Neural cell (in vitro differentiated cells): ENCODE measurements around the gene ANKRD65. TPM values are rescaled to one million over a fixed set of nuclear protein-coding genes. Genes with fewer than 3 reads are reported as not detected.
"Not testable (repeated sequence)": the region's sequence is repeated elsewhere in the genome, so short reads cannot be mapped to it uniquely, and the experiment has no call there.

Source experiments
- H2AFZ ChIP-seq: fragments of 200-600, 300-800 bp; sonication (generic), shearing (Covaris generic); 2 replicates; pipeline ENCODE4 v1.6.0; 2014; ENCODE audit warnings: low read depth, mild to moderate bottlenecking, antibody characterized with exemption, low read length, moderate library complexity
- H3F3A ChIP-seq: fragments of 200-600 bp; shearing (Covaris generic); 2 replicates; pipeline ENCODE4 v1.6.1; 2016; ENCODE audit warnings: mild to moderate bottlenecking, moderate library complexity, mixed read lengths, antibody characterized with exemption, low read length; ENCODE audit not compliant: insufficient read depth, poor library complexity, severe bottlenecking
- H3K27ac ChIP-seq: fragments of 200-600, 300-800 bp; sonication (generic), shearing (Covaris generic); 2 replicates; pipeline ENCODE4 v1.5.1; 2014; ENCODE audit warnings: mild to moderate bottlenecking, low read length, moderate library complexity
- H3K27me3 ChIP-seq: fragments of 300-800, 200-600 bp; sonication (generic), shearing (Covaris generic); 2 replicates; pipeline ENCODE4 v1.6.0; 2014; ENCODE audit warnings: mild to moderate bottlenecking, low read depth, low read length, moderate library complexity; ENCODE audit not compliant: insufficient read depth
- H3K36me3 ChIP-seq: fragments of 300-800, 200-600 bp; sonication (generic), shearing (Covaris generic); 2 replicates; pipeline ENCODE4 v1.5.1; 2014; ENCODE audit warnings: mild to moderate bottlenecking, antibody characterized with exemption, low read length, moderate library complexity; ENCODE audit not compliant: insufficient read depth
- H3K4me2 ChIP-seq: fragments of 300-800, 200-600 bp; sonication (generic), shearing (Covaris generic); 2 replicates; pipeline ENCODE4 v1.6.0; 2014; ENCODE audit warnings: mild to moderate bottlenecking, low read length
- H3K4me3 ChIP-seq: fragments of 300-800, 200-600 bp; sonication (generic), shearing (Covaris generic); 2 replicates; pipeline ENCODE4 v1.5.1; 2014; ENCODE audit warnings: mild to moderate bottlenecking, low read length, moderate library complexity
- H3K79me2 ChIP-seq: fragments of 200-600 bp; shearing (Covaris generic); replicated peaks from 2 replicates; pipeline ENCODE4 v1.6.0; 2014; ENCODE audit warnings: mild to moderate bottlenecking, low read length, moderate library complexity; ENCODE audit not compliant: insufficient read depth
- H3K9ac ChIP-seq: fragments of 300-800, 200-600 bp; sonication (generic), shearing (Covaris generic); 2 replicates; pipeline ENCODE4 v1.6.1; 2016; ENCODE audit warnings: mild to moderate bottlenecking, low read length, mixed read lengths
- H3K9me2 ChIP-seq: fragments of 200-600 bp; shearing (Covaris generic); 2 replicates; pipeline ENCODE4 v1.6.1; 2016; ENCODE audit warnings: mild to moderate bottlenecking, low read length, mixed read lengths; ENCODE audit not compliant: insufficient read depth
- H3K9me3 ChIP-seq: fragments of 200-600, 300-800 bp; sonication (generic), shearing (Covaris generic); 2 replicates; pipeline ENCODE4 v1.6.1; 2016; ENCODE audit warnings: mild to moderate bottlenecking, mixed run types, low read length, moderate library complexity, mixed read lengths
- H4K20me1 ChIP-seq: fragments of 200-600 bp; shearing (Covaris generic); 2 replicates; pipeline ENCODE4 v1.6.1; 2016; ENCODE audit warnings: mild to moderate bottlenecking, mixed run types; ENCODE audit not compliant: insufficient read depth
- EP300 ChIP-seq: fragments of 450-650 bp; conservative IDR thresholded peaks from 2 replicates; pipeline ENCODE4 v1.6.1; 2014; ENCODE audit warnings: antibody characterized with exemption, mild to moderate bottlenecking, moderate library complexity; ENCODE audit not compliant: poor library complexity, severe bottlenecking
- EZH2 ChIP-seq: fragments of 200-600, 300-800 bp; shearing (Covaris generic), sonication (generic); IDR thresholded peaks from 2 replicates; pipeline ENCODE4 v1.6.1; 2014; ENCODE audit warnings: antibody characterized with exemption, low read length, borderline replicate concordance, mild to moderate bottlenecking; ENCODE audit not compliant: insufficient read depth, poor library complexity, severe bottlenecking
- MXI1 ChIP-seq: fragments of 450-650 bp; conservative IDR thresholded peaks from 2 replicates; pipeline ENCODE4 v1.6.1; 2014; ENCODE audit warnings: antibody characterized with exemption, mild to moderate bottlenecking; ENCODE audit not compliant: poor library complexity, severe bottlenecking
- POLR2AphosphoS5 ChIP-seq: IDR thresholded peaks from 2 replicates; pipeline ENCODE4 v1.6.1; 2012
- RAD21 ChIP-seq: fragments of 450-650 bp; conservative IDR thresholded peaks from 2 replicates; pipeline ENCODE4 v1.6.1; 2014; ENCODE audit warnings: antibody characterized with exemption, mild to moderate bottlenecking, moderate library complexity
- SMC3 ChIP-seq: fragments of 450-650 bp; conservative IDR thresholded peaks from 2 replicates; pipeline ENCODE4 v1.6.1; 2014; ENCODE audit warnings: antibody characterized with exemption, mild to moderate bottlenecking, moderate library complexity; ENCODE audit not compliant: poor library complexity
- TAF1 ChIP-seq: IDR thresholded peaks from 2 replicates; pipeline ENCODE4 v1.6.1; 2012; ENCODE audit warnings: low read depth
- polyA plus RNA-seq: library from polyadenylated mRNA; depleted of rRNA; stranded (reverse); fragments of >200 nt; gene quantifications from 2 replicates; pipeline ENCODE4 v1.2.3, GENCODE V29; 2014
- TF ChIP-seq, protein P1 (sequence below): fragments of 450-650 bp; IDR thresholded peaks from 2 replicates; pipeline ENCODE4 v1.5.1; 2014; ENCODE audit warnings: antibody characterized with exemption, mild to moderate bottlenecking, moderate library complexity; ENCODE audit not compliant: poor library complexity, severe bottlenecking
- TF ChIP-seq, protein P2 (sequence below): IDR thresholded peaks from 2 replicates; pipeline ENCODE4 v1.6.1; 2012; ENCODE audit warnings: borderline replicate concordance

Gene ANKRD65
- polyA plus RNA-seq, 1 donor from 2014 or later: not detected

DNA sequence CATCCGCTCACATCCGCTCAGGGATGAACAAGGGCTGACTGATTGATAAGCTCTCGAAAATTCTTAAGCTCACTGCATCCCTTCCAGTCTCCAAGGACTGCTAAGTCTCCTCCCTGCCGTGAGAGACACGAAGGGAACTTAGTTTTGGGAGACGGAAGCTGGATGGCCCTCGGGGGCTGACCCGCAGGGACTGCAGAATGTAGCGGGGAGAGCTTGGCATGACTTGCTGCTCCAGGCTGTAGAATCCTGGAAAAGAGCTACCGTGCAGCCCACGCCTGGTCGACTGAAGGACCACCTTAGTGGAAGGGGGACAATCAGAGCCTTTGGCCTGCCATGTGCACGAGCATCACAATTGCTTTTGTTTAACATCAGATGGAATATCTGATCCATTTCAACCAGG lies 5.3 kb downstream of the ANKRD65 start:
- no peak overlapping the region for H3K4me3 ChIP-seq
- no peaks in the 10 kb centered on the region for H3K9me2 ChIP-seq
- H3K79me2 ChIP-seq: no peaks in the 10 kb centered on the region
- H3K27me3 ChIP-seq: no peaks in the 10 kb centered on the region
- H3F3A ChIP-seq: no peaks in the 10 kb centered on the region
- no peak overlapping the region for H3K9ac ChIP-seq
- no peaks in the 10 kb centered on the region for H4K20me1 ChIP-seq
- no peak overlapping the region for H3K4me2 ChIP-seq
- no peak overlapping the region for H2AFZ ChIP-seq
- H3K36me3 ChIP-seq: no peaks in the 10 kb centered on the region
- no peak overlapping the region for H3K27ac ChIP-seq
- no peaks in the 10 kb centered on the region for H3K9me3 ChIP-seq
- TF ChIP-seq EP300 (no peak), TAF1 (no peak), SMC3 (no peak), RAD21 (no peak), EZH2 (no peak), MXI1 (no peak), POLR2AphosphoS5 (no peak)
- TF ChIP-seq, protein P1, sequence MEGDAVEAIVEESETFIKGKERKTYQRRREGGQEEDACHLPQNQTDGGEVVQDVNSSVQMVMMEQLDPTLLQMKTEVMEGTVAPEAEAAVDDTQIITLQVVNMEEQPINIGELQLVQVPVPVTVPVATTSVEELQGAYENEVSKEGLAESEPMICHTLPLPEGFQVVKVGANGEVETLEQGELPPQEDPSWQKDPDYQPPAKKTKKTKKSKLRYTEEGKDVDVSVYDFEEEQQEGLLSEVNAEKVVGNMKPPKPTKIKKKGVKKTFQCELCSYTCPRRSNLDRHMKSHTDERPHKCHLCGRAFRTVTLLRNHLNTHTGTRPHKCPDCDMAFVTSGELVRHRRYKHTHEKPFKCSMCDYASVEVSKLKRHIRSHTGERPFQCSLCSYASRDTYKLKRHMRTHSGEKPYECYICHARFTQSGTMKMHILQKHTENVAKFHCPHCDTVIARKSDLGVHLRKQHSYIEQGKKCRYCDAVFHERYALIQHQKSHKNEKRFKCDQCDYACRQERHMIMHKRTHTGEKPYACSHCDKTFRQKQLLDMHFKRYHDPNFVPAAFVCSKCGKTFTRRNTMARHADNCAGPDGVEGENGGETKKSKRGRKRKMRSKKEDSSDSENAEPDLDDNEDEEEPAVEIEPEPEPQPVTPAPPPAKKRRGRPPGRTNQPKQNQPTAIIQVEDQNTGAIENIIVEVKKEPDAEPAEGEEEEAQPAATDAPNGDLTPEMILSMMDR: no peak
- TF ChIP-seq, protein P2, sequence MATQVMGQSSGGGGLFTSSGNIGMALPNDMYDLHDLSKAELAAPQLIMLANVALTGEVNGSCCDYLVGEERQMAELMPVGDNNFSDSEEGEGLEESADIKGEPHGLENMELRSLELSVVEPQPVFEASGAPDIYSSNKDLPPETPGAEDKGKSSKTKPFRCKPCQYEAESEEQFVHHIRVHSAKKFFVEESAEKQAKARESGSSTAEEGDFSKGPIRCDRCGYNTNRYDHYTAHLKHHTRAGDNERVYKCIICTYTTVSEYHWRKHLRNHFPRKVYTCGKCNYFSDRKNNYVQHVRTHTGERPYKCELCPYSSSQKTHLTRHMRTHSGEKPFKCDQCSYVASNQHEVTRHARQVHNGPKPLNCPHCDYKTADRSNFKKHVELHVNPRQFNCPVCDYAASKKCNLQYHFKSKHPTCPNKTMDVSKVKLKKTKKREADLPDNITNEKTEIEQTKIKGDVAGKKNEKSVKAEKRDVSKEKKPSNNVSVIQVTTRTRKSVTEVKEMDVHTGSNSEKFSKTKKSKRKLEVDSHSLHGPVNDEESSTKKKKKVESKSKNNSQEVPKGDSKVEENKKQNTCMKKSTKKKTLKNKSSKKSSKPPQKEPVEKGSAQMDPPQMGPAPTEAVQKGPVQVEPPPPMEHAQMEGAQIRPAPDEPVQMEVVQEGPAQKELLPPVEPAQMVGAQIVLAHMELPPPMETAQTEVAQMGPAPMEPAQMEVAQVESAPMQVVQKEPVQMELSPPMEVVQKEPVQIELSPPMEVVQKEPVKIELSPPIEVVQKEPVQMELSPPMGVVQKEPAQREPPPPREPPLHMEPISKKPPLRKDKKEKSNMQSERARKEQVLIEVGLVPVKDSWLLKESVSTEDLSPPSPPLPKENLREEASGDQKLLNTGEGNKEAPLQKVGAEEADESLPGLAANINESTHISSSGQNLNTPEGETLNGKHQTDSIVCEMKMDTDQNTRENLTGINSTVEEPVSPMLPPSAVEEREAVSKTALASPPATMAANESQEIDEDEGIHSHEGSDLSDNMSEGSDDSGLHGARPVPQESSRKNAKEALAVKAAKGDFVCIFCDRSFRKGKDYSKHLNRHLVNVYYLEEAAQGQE: no peak

GRCh38 chr1:1412311-1412902 lies 8.7 kb downstream of the ANKRD65 start:
- H2AFZ ChIP-seq, H3K27ac ChIP-seq, H3K9me3 ChIP-seq, H3F3A ChIP-seq, H3K9ac ChIP-seq, H3K9me2 ChIP-seq, H4K20me1 ChIP-seq, H3K27me3 ChIP-seq, H3K36me3 ChIP-seq, H3K4me2 ChIP-seq, H3K4me3 ChIP-seq: not testable (repeated sequence)
- peaks cover 12% of the 10 kb centered on the region for H3K79me2 ChIP-seq

DNA sequence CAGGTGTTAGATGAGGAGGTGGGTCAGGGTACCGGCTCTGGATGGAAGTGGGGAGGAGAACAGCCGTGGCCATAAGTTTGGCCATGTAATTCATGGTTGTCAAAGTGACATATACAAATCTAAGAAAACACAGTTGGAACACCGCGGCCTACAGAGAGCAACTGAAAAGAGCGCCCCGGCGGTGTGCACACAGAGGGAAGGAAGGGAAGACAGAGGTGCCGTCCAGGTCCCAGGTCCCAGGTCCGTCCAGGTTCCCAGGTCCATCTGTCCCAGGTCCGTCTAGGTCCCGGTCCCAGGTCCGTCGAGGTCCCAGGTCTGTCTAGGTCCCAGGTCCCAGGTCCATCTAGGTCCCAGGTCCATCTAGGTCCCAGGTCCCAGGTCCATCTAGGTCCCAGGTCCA lies 9.4 kb downstream of the ANKRD65 start:
- Histone ChIP-seq H3K36me3 (no peaks in the 10 kb centered on the region), H3K9me3 (no peaks in the 10 kb centered on the region), H2AFZ (no peak overlapping the region), H3K79me2 (peaks cover 13% of the 10 kb centered on the region), H3K9ac (no peak overlapping the region), H3K27me3 (no peaks in the 10 kb centered on the region), H3K27ac (no peak overlapping the region), H3K4me3 (no peak overlapping the region), H4K20me1 (no peaks in the 10 kb centered on the region), H3F3A (no peaks in the 10 kb centered on the region), H3K4me2 (no peak overlapping the region), H3K9me2 (no peaks in the 10 kb centered on the region)
- TF ChIP-seq, protein P1: no peak
- TF ChIP-seq EP300 (no peak), POLR2AphosphoS5 (no peak), RAD21 (no peak), MXI1 (no peak), SMC3 (no peak), EZH2 (no peak), TAF1 (no peak)
- TF ChIP-seq, protein P2: no peak
